Sigmoid colon (tissue), 4 donors: ENCODE measurements around the gene DBN1.

Experiments used
- POLR2AphosphoS5 ChIP-seq, 4 donors: sonication (generic); formaldehyde crosslinking; IDR thresholded peaks; one replicate each; pipeline ENCODE4 v1.6.1; 2017; ENCODE audit warnings: antibody characterized with exemption in 4 of 4
- TF ChIP-seq, protein P1 (sequence below), 4 experiments: fragments of 450-650 bp in 3 of 4; fragments of 200-600 bp in 1 of 4; IDR thresholded peaks; one replicate each; pipeline ENCODE4 v1.5.1; 2016 to 2019; ENCODE audit warnings: antibody characterized with exemption in 4 of 4, mild to moderate bottlenecking in 3 of 4, moderate library complexity in 2 of 4

DNA sequence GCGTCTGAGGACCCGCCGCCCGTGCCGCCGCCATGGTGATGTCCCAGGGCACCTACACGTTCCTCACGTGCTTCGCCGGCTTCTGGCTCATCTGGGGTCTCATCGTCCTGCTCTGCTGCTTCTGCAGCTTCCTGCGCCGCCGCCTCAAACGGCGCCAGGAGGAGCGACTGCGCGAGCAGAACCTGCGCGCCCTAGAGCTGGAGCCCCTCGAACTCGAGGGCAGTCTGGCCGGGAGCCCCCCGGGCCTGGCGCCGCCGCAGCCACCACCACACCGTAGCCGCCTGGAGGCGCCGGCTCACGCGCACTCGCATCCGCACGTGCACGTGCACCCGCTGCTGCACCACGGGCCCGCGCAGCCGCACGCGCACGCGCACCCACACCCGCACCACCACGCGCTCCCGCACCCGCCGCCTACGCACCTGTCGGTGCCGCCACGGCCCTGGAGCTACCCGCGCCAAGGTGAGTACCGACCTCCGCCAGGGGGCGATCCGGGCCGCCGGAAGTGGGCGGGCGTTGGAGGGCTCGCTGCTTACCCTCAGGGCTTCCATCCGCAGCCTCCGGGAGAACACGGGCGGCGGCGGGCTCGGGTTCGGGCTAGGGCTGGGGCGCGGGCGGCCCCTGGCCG, 18.3 kb downstream of the DBN1 start:
- TF ChIP-seq, protein P1, sequence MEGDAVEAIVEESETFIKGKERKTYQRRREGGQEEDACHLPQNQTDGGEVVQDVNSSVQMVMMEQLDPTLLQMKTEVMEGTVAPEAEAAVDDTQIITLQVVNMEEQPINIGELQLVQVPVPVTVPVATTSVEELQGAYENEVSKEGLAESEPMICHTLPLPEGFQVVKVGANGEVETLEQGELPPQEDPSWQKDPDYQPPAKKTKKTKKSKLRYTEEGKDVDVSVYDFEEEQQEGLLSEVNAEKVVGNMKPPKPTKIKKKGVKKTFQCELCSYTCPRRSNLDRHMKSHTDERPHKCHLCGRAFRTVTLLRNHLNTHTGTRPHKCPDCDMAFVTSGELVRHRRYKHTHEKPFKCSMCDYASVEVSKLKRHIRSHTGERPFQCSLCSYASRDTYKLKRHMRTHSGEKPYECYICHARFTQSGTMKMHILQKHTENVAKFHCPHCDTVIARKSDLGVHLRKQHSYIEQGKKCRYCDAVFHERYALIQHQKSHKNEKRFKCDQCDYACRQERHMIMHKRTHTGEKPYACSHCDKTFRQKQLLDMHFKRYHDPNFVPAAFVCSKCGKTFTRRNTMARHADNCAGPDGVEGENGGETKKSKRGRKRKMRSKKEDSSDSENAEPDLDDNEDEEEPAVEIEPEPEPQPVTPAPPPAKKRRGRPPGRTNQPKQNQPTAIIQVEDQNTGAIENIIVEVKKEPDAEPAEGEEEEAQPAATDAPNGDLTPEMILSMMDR (IDR thresholded peaks at IDR 0.05) = peak; percentile 29 to 69 (median 60)
- peak in 1 of 4 donors; percentile 46 for TF ChIP-seq POLR2AphosphoS5 (IDR thresholded peaks at IDR 0.05)
